AG04450 (cell line): Measurements from ENCODE around the gene CMSS1. TPM values are rescaled to one million over a fixed set of nuclear protein-coding genes. Genes with fewer than 3 reads are reported as not detected.

Experiments used
- CTCF ChIA-PET: fragments of 300-600, 350-600 bp; formaldehyde crosslinking; extraction: SDS; loops from one replicate; lab custom pipeline; 2022; ENCODE audit warnings: antibody characterized with exemption, inconsistent platforms; lab: Charles Lee
- POLR2A ChIA-PET: fragments of 350-600 bp; formaldehyde crosslinking; extraction: SDS; loops from one replicate; lab custom pipeline; 2021; ENCODE audit warnings: antibody characterized with exemption, inconsistent platforms; lab: Yijun Ruan, JAX
- DNase-seq: peaks from one replicate; pipeline ENCODE4 v3.0.0-alpha.2; 2011; ENCODE audit warnings: low read depth, low spot score
- H3K27ac ChIP-seq: one replicate; pipeline ENCODE4 v1.5.1; 2012; ENCODE audit warnings: low read depth, low read length, control low read depth
- H3K27me3 ChIP-seq: one replicate; pipeline ENCODE4 v1.6.0; 2012; ENCODE audit warnings: low read length; ENCODE audit not compliant: control insufficient read depth, insufficient read depth
- H3K4me3 ChIP-seq: 2 replicates; pipeline ENCODE4 v1.5.1; 2011; ENCODE audit warnings: mild to moderate bottlenecking, low read depth, low read length, control low read depth
- H3K9me3 ChIP-seq: 2 replicates; pipeline ENCODE4 v1.5.1; 2012; ENCODE audit warnings: low read length; ENCODE audit not compliant: control insufficient read depth, insufficient read depth
- CTCF ChIP-seq: IDR thresholded peaks from 2 replicates; pipeline ENCODE4 v1.5.1; 2011; ENCODE audit warnings: low read depth, low read length, control low read depth, inconsistent platforms
- polyA plus RNA-seq: library from polyadenylated mRNA; depleted of rRNA; stranded (reverse); fragments of >200 nt; gene quantifications from 2 replicates; pipeline ENCODE4 v1.2.3, GENCODE V29; 2011

Gene CMSS1
- polyA plus RNA-seq, 1 experiment, result 15.7 TPM

GRCh38 chr3:99943931-99944761, 126.5 kb downstream of the CMSS1 start:
- H3K4me3 ChIP-seq, result no peak overlapping the region
- no peaks in the 10 kb centered on the region for H3K27me3 ChIP-seq
- no peak for DNase-seq
- POLR2A ChIA-PET, result no interaction called here
- no peak for TF ChIP-seq CTCF
- CTCF ChIA-PET, result interaction anchor here (1.6 kb wide), 1 partner anchor 97 kb away, joined by 3 read pairs; no protein-coding TSS in a partner anchor
- no peak overlapping the region for H3K27ac ChIP-seq
- no peaks in the 10 kb centered on the region for H3K9me3 ChIP-seq

GRCh38 chr3:99945328-99945995, 127.8 kb downstream of the CMSS1 start:
- POLR2A ChIA-PET, result interaction anchor here (0.8 to 0.9 kb wide), 2 partner anchors 27 to 70 kb away, joined by 3 read pairs; no protein-coding TSS in a partner anchor
- Histone ChIP-seq H3K27me3 (no peaks in the 10 kb centered on the region), H3K4me3 (no peak overlapping the region), H3K9me3 (no peaks in the 10 kb centered on the region), H3K27ac (no peak overlapping the region)
- CTCF ChIA-PET, result no interaction called here
- TF ChIP-seq CTCF, result no peak
- DNase-seq, result no peak

GRCh38 chr3:99947356-99947755, 129.7 kb downstream of the CMSS1 start:
- Histone ChIP-seq H3K27ac (no peak overlapping the region), H3K9me3 (no peaks in the 10 kb centered on the region), H3K4me3 (no peak overlapping the region), H3K27me3 (no peaks in the 10 kb centered on the region)
- ChIA-PET POLR2A (no interaction called here), CTCF (interaction anchor here (0.7 kb wide), 1 partner anchor 242 kb away, joined by 3 read pairs; no protein-coding TSS in a partner anchor)
- no peak for TF ChIP-seq CTCF
- DNase-seq, result no peak

- Histone ChIP-seq H3K27ac (no peak overlapping the region), H3K9me3 (no peaks in the 10 kb centered on the region), H3K27me3 (no peaks in the 10 kb centered on the region), H3K4me3 (no peak overlapping the region)
- DNase-seq, result no peak
- TF ChIP-seq CTCF, result no peak
- ChIA-PET CTCF (no interaction called here), POLR2A (no interaction called here)
Measured at GRCh38 chr3:99948467-99949089, 130.9 kb downstream of the CMSS1 start.
